Progenitor cell of endocrine pancreas (in vitro differentiated cells): ENCODE data around the gene IRF9. TPM values are rescaled to one million over a fixed set of nuclear protein-coding genes. Genes with fewer than 3 reads are reported as not detected.
A peak's percentile ranks its signal among the peaks of the same experiment; 100 is the strongest.

Experiments
- DNase-seq: peaks from one replicate; pipeline ENCODE4 v3.0.0; 2021; ENCODE audit warnings: low spot score; ENCODE audit not compliant: unreplicated experiment
- H3K27ac Mint-ChIP-seq: 2 replicates; pipeline ENCODE4 v1.8.0; 2021; ENCODE audit warnings: mild to moderate bottlenecking, moderate library complexity, mixed read lengths
- H3K27me3 Mint-ChIP-seq: 2 replicates; pipeline ENCODE4 v1.8.0; 2021; ENCODE audit warnings: mixed read lengths
- H3K36me3 Mint-ChIP-seq: 2 replicates; pipeline ENCODE4 v1.8.0; 2022; ENCODE audit warnings: mixed read lengths; ENCODE audit not compliant: insufficient read depth
- H3K4me1 Mint-ChIP-seq: 2 replicates; pipeline ENCODE4 v1.8.0; 2021; ENCODE audit warnings: low read depth, mixed read lengths
- H3K4me3 Mint-ChIP-seq: 2 replicates; pipeline ENCODE4 v1.8.0; 2021; ENCODE audit warnings: low read depth, mild to moderate bottlenecking, moderate library complexity, mixed read lengths
- H3K9me3 Mint-ChIP-seq: 2 replicates; pipeline ENCODE4 v1.8.0; 2021; ENCODE audit warnings: low read depth, mixed read lengths
- total RNA-seq: library from RNA; stranded (reverse); gene quantifications from 2 replicates; pipeline ENCODE4 v1.2.1, GENCODE V29; 2021
- TF ChIP-seq, protein P1 (sequence below): fragments of 200-600 bp; sonication (generic); IDR thresholded peaks from one replicate; pipeline ENCODE4 v1.5.0; 2021; ENCODE audit warnings: antibody characterized with exemption, mild to moderate bottlenecking; ENCODE audit not compliant: unreplicated experiment

The IRF9 gene
- total RNA-seq, 1 donor from 2014 or later: 57.4 TPM

DNA sequence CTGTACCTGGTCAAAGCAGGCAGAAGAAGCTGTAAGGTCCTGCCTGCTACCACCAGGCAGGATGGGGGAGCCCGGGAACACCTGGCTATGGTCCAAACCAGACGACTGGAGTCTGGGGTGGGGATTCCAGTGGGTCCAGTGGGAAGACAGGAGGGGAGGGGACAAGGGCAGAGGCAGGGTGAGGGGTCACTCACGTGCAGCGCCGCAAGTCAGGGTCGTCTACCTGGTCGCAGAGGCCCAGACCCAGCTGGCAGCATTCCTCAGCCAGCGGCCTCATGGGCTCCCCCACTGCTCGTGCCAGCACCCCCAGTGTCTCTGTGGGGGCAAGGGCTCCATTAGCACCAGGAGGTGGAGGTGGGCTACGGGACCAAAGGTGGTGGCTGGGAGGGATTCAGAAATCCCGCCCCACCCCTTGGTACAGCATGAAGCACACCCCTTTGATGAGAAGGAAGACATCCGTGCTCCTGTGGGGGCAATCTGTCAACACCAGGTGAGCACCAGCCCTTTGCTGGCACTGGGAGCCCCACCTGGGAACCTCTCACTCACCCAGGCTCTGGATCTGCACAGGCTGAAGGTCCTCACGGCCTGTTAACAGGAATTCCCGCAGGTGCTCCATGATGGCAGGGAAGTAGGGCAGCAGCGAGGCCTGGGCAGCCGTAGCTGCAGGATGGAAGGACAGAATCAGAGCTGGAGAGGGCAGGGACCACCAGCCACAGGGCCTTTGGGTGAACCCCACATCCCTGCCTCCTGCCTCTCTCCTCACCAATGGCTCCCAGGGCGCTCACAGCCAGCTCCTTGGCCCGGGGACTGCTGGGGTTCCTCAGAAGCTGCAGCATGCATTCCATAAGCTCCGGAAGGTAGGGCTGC, 23.3 kb downstream of the IRF9 start:
- peaks cover 13% of the 10 kb centered on the region for H3K4me1 Mint-ChIP-seq
- TF ChIP-seq, protein P1, sequence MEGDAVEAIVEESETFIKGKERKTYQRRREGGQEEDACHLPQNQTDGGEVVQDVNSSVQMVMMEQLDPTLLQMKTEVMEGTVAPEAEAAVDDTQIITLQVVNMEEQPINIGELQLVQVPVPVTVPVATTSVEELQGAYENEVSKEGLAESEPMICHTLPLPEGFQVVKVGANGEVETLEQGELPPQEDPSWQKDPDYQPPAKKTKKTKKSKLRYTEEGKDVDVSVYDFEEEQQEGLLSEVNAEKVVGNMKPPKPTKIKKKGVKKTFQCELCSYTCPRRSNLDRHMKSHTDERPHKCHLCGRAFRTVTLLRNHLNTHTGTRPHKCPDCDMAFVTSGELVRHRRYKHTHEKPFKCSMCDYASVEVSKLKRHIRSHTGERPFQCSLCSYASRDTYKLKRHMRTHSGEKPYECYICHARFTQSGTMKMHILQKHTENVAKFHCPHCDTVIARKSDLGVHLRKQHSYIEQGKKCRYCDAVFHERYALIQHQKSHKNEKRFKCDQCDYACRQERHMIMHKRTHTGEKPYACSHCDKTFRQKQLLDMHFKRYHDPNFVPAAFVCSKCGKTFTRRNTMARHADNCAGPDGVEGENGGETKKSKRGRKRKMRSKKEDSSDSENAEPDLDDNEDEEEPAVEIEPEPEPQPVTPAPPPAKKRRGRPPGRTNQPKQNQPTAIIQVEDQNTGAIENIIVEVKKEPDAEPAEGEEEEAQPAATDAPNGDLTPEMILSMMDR: no peak
- no peaks in the 10 kb centered on the region for H3K27me3 Mint-ChIP-seq
- no peak overlapping the region for H3K27ac Mint-ChIP-seq
- H3K4me3 Mint-ChIP-seq: no peak overlapping the region
- peaks cover 20% of the 10 kb centered on the region for H3K36me3 Mint-ChIP-seq
- no peak for DNase-seq
- no peaks in the 10 kb centered on the region for H3K9me3 Mint-ChIP-seq

DNA sequence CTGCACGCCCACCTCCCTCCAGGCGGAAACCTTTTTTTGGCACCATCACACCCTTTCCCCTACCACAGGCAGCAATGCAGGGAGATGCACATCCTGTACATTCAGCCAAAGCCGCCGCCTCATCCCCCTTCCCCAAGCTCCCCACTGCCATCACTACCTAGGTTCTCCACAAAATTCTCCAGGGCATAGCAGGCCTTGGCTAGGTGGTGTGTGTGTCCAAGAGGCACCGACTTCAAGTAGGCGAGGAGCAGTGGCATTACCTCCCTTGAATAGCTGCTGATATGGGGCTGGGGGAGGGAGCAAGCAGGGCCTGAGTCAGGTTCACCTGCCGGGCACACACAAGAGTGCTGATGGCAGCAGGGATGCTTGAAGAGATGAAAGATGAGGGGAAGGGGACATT, 24.0 kb downstream of the IRF9 start:
- Mint-ChIP-seq H3K27ac (no peak overlapping the region), H3K36me3 (peaks cover 15% of the 10 kb centered on the region), H3K4me1 (peaks cover 13% of the 10 kb centered on the region), H3K4me3 (no peak overlapping the region), H3K27me3 (no peaks in the 10 kb centered on the region), H3K9me3 (no peaks in the 10 kb centered on the region)
- no peak for DNase-seq
- TF ChIP-seq, protein P1: no peak

DNA sequence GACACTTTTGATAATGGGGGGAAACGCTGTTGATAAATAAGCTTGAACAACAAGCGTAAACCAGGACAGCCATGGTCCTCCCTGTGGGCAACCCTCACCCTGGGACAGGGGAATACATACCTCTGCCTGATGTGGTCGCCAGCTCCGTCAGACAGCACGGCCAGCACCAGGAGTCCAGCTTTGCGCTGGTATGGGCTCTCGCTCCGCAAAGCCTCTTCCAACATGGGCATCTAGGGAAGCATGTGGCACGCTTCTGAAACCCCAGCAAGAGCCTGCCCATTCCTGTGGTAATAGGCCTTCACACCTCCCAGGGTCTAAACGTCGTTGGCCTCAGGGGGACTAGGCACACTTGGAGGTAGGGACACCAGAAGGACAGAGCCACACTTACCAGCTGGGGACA, 24.7 kb downstream of the IRF9 start:
- no peaks in the 10 kb centered on the region for H3K9me3 Mint-ChIP-seq
- H3K27me3 Mint-ChIP-seq: no peaks in the 10 kb centered on the region
- TF ChIP-seq, protein P1: no peak
- peak overlapping the region; percentile 69 for H3K27ac Mint-ChIP-seq
- DNase-seq: no peak
- peaks cover 15% of the 10 kb centered on the region for H3K36me3 Mint-ChIP-seq
- H3K4me1 Mint-ChIP-seq: peaks cover 13% of the 10 kb centered on the region
- H3K4me3 Mint-ChIP-seq: no peak overlapping the region

GRCh38 chr14:24186831-24187538, 25.9 kb downstream of the IRF9 start:
- Mint-ChIP-seq H3K27me3 (no peaks in the 10 kb centered on the region), H3K9me3 (no peaks in the 10 kb centered on the region), H3K4me1 (peaks cover 13% of the 10 kb centered on the region), H3K36me3 (peaks cover 17% of the 10 kb centered on the region), H3K27ac (peak overlapping the region; percentile 49), H3K4me3 (peak overlapping the region; percentile 92)
- DNase-seq: no peak
- TF ChIP-seq, protein P1: no peak

DNA sequence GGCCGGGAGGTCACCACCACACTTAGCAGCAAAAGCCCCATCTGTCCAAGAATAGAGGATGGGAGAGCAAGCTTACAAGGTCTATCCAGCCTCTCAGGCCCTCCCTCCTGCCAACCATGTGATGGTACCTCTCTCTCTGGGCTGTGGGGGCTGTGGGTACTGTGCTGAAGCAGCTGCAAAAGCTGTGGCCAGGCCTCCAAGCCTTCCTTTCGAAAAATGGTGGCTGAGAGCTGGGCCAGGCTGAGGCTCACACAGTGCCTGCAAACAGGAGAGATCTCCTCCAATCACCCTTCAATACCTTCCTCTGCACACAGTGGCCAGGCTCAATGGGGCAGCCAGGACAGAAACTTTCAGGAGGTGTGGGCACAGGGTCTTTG, 26.5 kb downstream of the IRF9 start:
- peak overlapping the region; percentile 96 for H3K27ac Mint-ChIP-seq
- peak overlapping the region; percentile 92 for H3K4me3 Mint-ChIP-seq
- DNase-seq: no peak
- peaks cover 19% of the 10 kb centered on the region for H3K36me3 Mint-ChIP-seq
- H3K9me3 Mint-ChIP-seq: no peaks in the 10 kb centered on the region
- TF ChIP-seq, protein P1: no peak
- H3K27me3 Mint-ChIP-seq: no peaks in the 10 kb centered on the region
- H3K4me1 Mint-ChIP-seq: peaks cover 13% of the 10 kb centered on the region
